ENCODE data around the gene COL6A3. TPM values are rescaled to one million over a fixed set of nuclear protein-coding genes. Genes with fewer than 3 reads are reported as not detected.
A peak's percentile ranks its signal among the peaks of the same experiment; 100 is the strongest.

The COL6A3 gene
- total and polyA plus RNA-seq, 2 of the 13 experiments (the other 11 are each of a cell fraction or from before 2014, with no cell fraction given): 0.03 TPM; not detected in 1

DNA sequence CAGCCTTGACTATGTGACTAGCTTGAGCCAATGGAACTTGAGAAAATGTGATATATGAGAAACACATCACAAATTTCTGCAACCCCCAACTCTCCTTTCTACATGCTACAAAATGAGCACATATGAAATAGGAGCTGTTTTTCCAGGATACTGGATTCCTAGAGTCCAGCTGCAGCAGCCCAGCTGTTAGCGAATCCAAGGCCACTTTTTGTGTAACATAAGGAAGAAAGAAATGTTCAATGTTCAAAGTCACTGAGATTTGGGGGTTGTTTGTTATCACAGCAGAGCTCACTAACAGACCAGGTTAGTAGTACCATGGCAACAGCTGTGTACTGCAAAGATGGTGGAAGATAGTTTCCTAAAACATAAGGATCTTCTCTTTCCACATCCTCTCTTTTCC, 12.6 kb upstream of the COL6A3 start:
- DNase-seq (ENCODE audit: low spot score): no peak
- TF ChIP-seq ZNF572 (CRISPR knock-in tag; IDR thresholded peaks at IDR 0.05) (no peak), BCL6 (CRISPR knock-in tag; IDR thresholded peaks at IDR 0.05) (0 out of 2 replicates have a peak, but pooled peaks have one; percentile 21), SALL2 (CRISPR knock-in tag; IDR thresholded peaks at IDR 0.05) (no peak), ZNF12 (CRISPR knock-in tag; IDR thresholded peaks at IDR 0.05) (peak; percentile 38; the same call in 1 of the 2 replicates)
- TF ChIP-seq, protein P1, sequence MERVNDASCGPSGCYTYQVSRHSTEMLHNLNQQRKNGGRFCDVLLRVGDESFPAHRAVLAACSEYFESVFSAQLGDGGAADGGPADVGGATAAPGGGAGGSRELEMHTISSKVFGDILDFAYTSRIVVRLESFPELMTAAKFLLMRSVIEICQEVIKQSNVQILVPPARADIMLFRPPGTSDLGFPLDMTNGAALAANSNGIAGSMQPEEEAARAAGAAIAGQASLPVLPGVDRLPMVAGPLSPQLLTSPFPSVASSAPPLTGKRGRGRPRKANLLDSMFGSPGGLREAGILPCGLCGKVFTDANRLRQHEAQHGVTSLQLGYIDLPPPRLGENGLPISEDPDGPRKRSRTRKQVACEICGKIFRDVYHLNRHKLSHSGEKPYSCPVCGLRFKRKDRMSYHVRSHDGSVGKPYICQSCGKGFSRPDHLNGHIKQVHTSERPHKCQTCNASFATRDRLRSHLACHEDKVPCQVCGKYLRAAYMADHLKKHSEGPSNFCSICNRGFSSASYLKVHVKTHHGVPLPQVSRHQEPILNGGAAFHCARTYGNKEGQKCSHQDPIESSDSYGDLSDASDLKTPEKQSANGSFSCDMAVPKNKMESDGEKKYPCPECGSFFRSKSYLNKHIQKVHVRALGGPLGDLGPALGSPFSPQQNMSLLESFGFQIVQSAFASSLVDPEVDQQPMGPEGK (CRISPR knock-in tag; IDR thresholded peaks at IDR 0.05): no peak
- H3K4me2 ChIP-seq (ENCODE audit: low read depth, low read length): no peak overlapping the region
- H3K9ac ChIP-seq (ENCODE audit: insufficient read depth, low read depth, low read length): no peak overlapping the region
- intact Hi-C loops (cut with micrococcal nuclease; ENCODE audit: unreplicated experiment): no loop called here
- no peak overlapping the region for H3K27ac ChIP-seq (ENCODE audit: extremely low read length, insufficient read depth, low read length)
- H3K27me3 ChIP-seq (ENCODE audit: control insufficient read depth in 1 of 2, insufficient read depth in 2 of 2, low read length in 2 of 2): peaks cover 0 to 25% of the 10 kb centered on the region in 2 experiments; a peak in 3 of 5 replicates
- ChIA-PET CTCF (ENCODE audit: low intra/inter-chr PET ratio, low total read pairs) (no interaction called here), POLR2A (no interaction called here)
- H4K20me1 ChIP-seq (ENCODE audit: insufficient read depth, low read length): no peaks in the 10 kb centered on the region
- no peaks in the 10 kb centered on the region for H3K9me3 ChIP-seq (ENCODE audit: low read length)
- in situ Hi-C loops (cut with HindIII; ENCODE audit: extremely low pct_ligation_motif_present, low pct_unique_long_range_greater_than_20kb): no loop called here
- BruUV-seq (replicated peaks): no TSS peak
- 8% methylated on average over 1 of the region's 1 CpG for WGBS (ENCODE audit: low lambda C conversion rate)
- no peak overlapping the region for H3K4me3 ChIP-seq (replicated peaks in 1 of 3; ENCODE audit: insufficient read depth in 1 of 3, low read depth in 2 of 3, low read length in 3 of 3)
- no peak for ATAC-seq
- FAIRE-seq: peak; percentile 15
- peaks cover 6% of the 10 kb centered on the region for H3K4me1 ChIP-seq (ENCODE audit: insufficient read depth, low read length)
- no peaks in the 10 kb centered on the region for H3K36me3 ChIP-seq (replicated peaks in 1 of 2; ENCODE audit: control insufficient read depth in 1 of 2, insufficient read depth in 2 of 2, low read length in 2 of 2)
- H2AFZ ChIP-seq (ENCODE audit: low read length): no peak overlapping the region
- H3K79me2 ChIP-seq (ENCODE audit: insufficient read depth, low read length): no peaks in the 10 kb centered on the region

DNA sequence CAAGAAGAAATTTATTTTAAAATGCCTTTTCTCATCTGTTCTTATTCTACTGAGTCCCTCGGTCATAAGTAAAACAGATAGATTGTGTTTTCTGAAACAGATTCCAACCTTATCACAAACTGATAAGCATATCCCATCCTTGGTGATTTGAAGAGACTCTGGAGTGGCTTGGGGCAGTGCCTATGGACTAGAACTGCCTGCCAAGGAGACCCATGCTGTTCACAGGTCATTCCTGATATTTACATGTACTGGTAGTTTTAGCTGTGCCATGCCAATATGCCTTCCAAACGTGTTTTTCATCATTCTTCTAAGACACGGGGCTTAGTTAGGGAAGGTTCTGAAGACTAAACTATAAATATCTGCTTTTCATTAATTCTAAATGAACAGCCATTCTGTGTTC, 11.4 kb upstream of the COL6A3 start:
- Histone ChIP-seq H3K9ac (ENCODE audit: insufficient read depth, low read depth, low read length) (no peak overlapping the region), H3K36me3 (replicated peaks in 1 of 2; ENCODE audit: control insufficient read depth in 1 of 2, insufficient read depth in 2 of 2, low read length in 2 of 2) (no peaks in the 10 kb centered on the region), H2AFZ (ENCODE audit: low read length) (no peak overlapping the region), H3K4me1 (ENCODE audit: insufficient read depth, low read length) (peaks cover 7% of the 10 kb centered on the region), H4K20me1 (ENCODE audit: insufficient read depth, low read length) (no peaks in the 10 kb centered on the region), H3K9me3 (ENCODE audit: low read length) (no peaks in the 10 kb centered on the region), H3K4me2 (ENCODE audit: low read depth, low read length) (no peak overlapping the region), H3K27ac (ENCODE audit: extremely low read length, insufficient read depth, low read length) (no peak overlapping the region), H3K27me3 (ENCODE audit: control insufficient read depth in 1 of 2, insufficient read depth in 2 of 2, low read length in 2 of 2) (peaks cover 0 to 28% of the 10 kb centered on the region in 2 experiments; a peak in 3 of 5 replicates), H3K79me2 (ENCODE audit: insufficient read depth, low read length) (no peaks in the 10 kb centered on the region), H3K4me3 (replicated peaks in 1 of 3; ENCODE audit: insufficient read depth in 1 of 3, low read depth in 2 of 3, low read length in 3 of 3) (no peak overlapping the region)
- ATAC-seq: no peak
- in situ Hi-C loops (cut with HindIII; ENCODE audit: extremely low pct_ligation_motif_present, low pct_unique_long_range_greater_than_20kb) (no loop called here), intact Hi-C loops (cut with micrococcal nuclease; ENCODE audit: unreplicated experiment) (no loop called here)
- BruUV-seq (replicated peaks): no TSS peak
- ChIA-PET CTCF (ENCODE audit: low intra/inter-chr PET ratio, low total read pairs) (no interaction called here), POLR2A (no interaction called here)
- DNase-seq (ENCODE audit: low spot score): no peak
- WGBS (ENCODE audit: low lambda C conversion rate): 0% methylated on average over 3 of the region's 3 CpGs
- FAIRE-seq: no peak
- TF ChIP-seq FIP1L1 (IDR thresholded peaks at IDR 0.05; ENCODE audit: borderline replicate concordance, insufficient read depth, low read depth, low read length) (no peak), NR2F6 (IDR thresholded peaks at IDR 0.05) (no peak), NR2F6 (CRISPR knock-in tag; IDR thresholded peaks at IDR 0.05) (no peak), ZNF772 (CRISPR knock-in tag; IDR thresholded peaks at IDR 0.05) (no peak), ZNF883 (CRISPR knock-in tag; IDR thresholded peaks at IDR 0.05; ENCODE audit: not compliant biosample characterization) (no peak), SMYD3 (CRISPR knock-in tag; IDR thresholded peaks at IDR 0.05) (no peak)
- TF ChIP-seq, protein P2, sequence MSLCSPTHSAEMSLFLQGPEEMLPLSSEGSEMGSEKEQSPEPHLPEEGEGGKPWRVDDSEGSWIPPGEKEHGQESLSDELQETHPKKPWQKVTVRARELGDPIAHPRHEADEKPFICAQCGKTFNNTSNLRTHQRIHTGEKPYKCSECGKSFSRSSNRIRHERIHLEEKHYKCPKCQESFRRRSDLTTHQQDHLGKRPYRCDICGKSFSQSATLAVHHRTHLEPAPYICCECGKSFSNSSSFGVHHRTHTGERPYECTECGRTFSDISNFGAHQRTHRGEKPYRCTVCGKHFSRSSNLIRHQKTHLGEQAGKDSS (CRISPR knock-in tag; IDR thresholded peaks at IDR 0.05; ENCODE audit: borderline replicate concordance, low read depth): no peak
- TF ChIP-seq, protein P3, sequence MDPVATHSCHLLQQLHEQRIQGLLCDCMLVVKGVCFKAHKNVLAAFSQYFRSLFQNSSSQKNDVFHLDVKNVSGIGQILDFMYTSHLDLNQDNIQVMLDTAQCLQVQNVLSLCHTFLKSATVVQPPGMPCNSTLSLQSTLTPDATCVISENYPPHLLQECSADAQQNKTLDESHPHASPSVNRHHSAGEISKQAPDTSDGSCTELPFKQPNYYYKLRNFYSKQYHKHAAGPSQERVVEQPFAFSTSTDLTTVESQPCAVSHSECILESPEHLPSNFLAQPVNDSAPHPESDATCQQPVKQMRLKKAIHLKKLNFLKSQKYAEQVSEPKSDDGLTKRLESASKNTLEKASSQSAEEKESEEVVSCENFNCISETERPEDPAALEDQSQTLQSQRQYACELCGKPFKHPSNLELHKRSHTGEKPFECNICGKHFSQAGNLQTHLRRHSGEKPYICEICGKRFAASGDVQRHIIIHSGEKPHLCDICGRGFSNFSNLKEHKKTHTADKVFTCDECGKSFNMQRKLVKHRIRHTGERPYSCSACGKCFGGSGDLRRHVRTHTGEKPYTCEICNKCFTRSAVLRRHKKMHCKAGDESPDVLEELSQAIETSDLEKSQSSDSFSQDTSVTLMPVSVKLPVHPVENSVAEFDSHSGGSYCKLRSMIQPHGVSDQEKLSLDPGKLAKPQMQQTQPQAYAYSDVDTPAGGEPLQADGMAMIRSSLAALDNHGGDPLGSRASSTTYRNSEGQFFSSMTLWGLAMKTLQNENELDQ (CRISPR knock-in tag; IDR thresholded peaks at IDR 0.05; ENCODE audit: borderline replicate concordance): no peak
- TF ChIP-seq, protein P4, sequence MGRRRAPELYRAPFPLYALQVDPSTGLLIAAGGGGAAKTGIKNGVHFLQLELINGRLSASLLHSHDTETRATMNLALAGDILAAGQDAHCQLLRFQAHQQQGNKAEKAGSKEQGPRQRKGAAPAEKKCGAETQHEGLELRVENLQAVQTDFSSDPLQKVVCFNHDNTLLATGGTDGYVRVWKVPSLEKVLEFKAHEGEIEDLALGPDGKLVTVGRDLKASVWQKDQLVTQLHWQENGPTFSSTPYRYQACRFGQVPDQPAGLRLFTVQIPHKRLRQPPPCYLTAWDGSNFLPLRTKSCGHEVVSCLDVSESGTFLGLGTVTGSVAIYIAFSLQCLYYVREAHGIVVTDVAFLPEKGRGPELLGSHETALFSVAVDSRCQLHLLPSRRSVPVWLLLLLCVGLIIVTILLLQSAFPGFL (CRISPR knock-in tag; IDR thresholded peaks at IDR 0.05): no peak

Data from HepG2 (cell line).